ENCODE measurements around the gene EIF4A3. TPM values are rescaled to one million over a fixed set of nuclear protein-coding genes. Genes with fewer than 3 reads are reported as not detected.

Gene EIF4A3
- polyA plus RNA-seq, 1 of the 3 experiments (the other 2 are of a cell fraction) = 335 TPM

- CTCF ChIA-PET = interaction anchor here (0.6 to 1.8 kb wide), 3 partner anchors 24 to 208 kb away, joined by 3 to 5 read pairs (median 3); no protein-coding TSS in a partner anchor
- 78% methylated on average over 21 of the region's 21 CpGs for WGBS (ENCODE audit: low lambda C conversion rate)
These were observed 31.2 kb upstream of the EIF4A3 start for GRCh38 chr17:80177986-80178595.

GRCh38 chr17:80176757-80177156 lies 29.8 kb upstream of the EIF4A3 start:
- DNase-seq = no peak
- Histone ChIP-seq H3K27me3 (ENCODE audit: insufficient read depth) (peaks cover 4% of the 10 kb centered on the region; the same call in 1 of the 2 replicates), H3K36me3 (replicated peaks in 1 of 2; ENCODE audit: control insufficient read depth in 1 of 2, insufficient read depth in 2 of 2, low read length in 1 of 2) (no peaks in the 10 kb centered on the region), H3K4me3 (ENCODE audit: low read depth in 2 of 2, low read length in 1 of 2) (no peak overlapping the region), H3K79me2 (ENCODE audit: insufficient read depth) (no peaks in the 10 kb centered on the region), H3K9me2 (no peaks in the 10 kb centered on the region), H3F3A (replicated peaks; ENCODE audit: insufficient read depth) (no peaks in the 10 kb centered on the region), H3K9ac (no peak overlapping the region), H2AFZ (ENCODE audit: low read depth) (no peak overlapping the region), H3K4me1 (ENCODE audit: control insufficient read depth in 1 of 2, insufficient read depth in 2 of 2, low read depth in 1 of 2, low read length in 1 of 2) (no peaks in the 10 kb centered on the region), H3K27ac (ENCODE audit: low read depth in 2 of 2, low read length in 1 of 2) (no peak overlapping the region), H3K4me2 (no peak overlapping the region), H3K9me3 (no peaks in the 10 kb centered on the region), H4K20me1 (ENCODE audit: insufficient read depth) (no peaks in the 10 kb centered on the region)
- POLR2A ChIA-PET = no interaction called here
- CTCF ChIA-PET = interaction anchor here (0.6 kb wide), 1 partner anchor 187 kb away, joined by 3 read pairs; no protein-coding TSS in a partner anchor
- WGBS (ENCODE audit: low lambda C conversion rate) = 85% methylated on average over 11 of the region's 11 CpGs
- TF ChIP-seq RFX5 (IDR thresholded peaks at IDR 0.05; ENCODE audit: low read length) (no peak), RCOR1 (IDR thresholded peaks at IDR 0.05; ENCODE audit: low read length) (no peak), EP300 (IDR thresholded peaks at IDR 0.05; ENCODE audit: borderline replicate concordance in 1 of 2, low read depth in 1 of 2, low read length in 1 of 2) (no peak), IRF3 (IDR thresholded peaks at IDR 0.05; ENCODE audit: low read depth, low read length) (no peak), YY1 (IDR thresholded peaks at IDR 0.05; ENCODE audit: low read depth) (no peak), SMC3 (IDR thresholded peaks at IDR 0.05; ENCODE audit: low read depth, low read length) (no peak)

More at GRCh38 chr17:80177986-80178595, 31.2 kb upstream of the EIF4A3 start:
- Histone ChIP-seq H3K4me2 (no peak overlapping the region), H3K27ac (ENCODE audit: low read depth in 2 of 2, low read length in 1 of 2) (no peak overlapping the region), H3K4me1 (ENCODE audit: control insufficient read depth in 1 of 2, insufficient read depth in 2 of 2, low read depth in 1 of 2, low read length in 1 of 2) (no peaks in the 10 kb centered on the region), H3K4me3 (ENCODE audit: low read depth in 2 of 2, low read length in 1 of 2) (no peak overlapping the region), H3F3A (replicated peaks; ENCODE audit: insufficient read depth) (no peaks in the 10 kb centered on the region), H2AFZ (ENCODE audit: low read depth) (no peak overlapping the region), H3K27me3 (ENCODE audit: insufficient read depth) (0 out of 2 replicates have a peak, but pooled peaks cover 4% of the 10 kb centered on the region), H3K9ac (no peak overlapping the region), H4K20me1 (ENCODE audit: insufficient read depth) (no peaks in the 10 kb centered on the region), H3K36me3 (replicated peaks in 1 of 2; ENCODE audit: control insufficient read depth in 1 of 2, insufficient read depth in 2 of 2, low read length in 1 of 2) (no peaks in the 10 kb centered on the region), H3K9me2 (no peaks in the 10 kb centered on the region), H3K79me2 (ENCODE audit: insufficient read depth) (no peaks in the 10 kb centered on the region), H3K9me3 (no peaks in the 10 kb centered on the region)
- no peak for DNase-seq
- TF ChIP-seq TCF12 (IDR thresholded peaks at IDR 0.05) (no peak), MEF2A (IDR thresholded peaks at IDR 0.05; ENCODE audit: borderline replicate concordance, low read depth) (no peak)
- POLR2A ChIA-PET = no interaction called here

GRCh38 chr17:80173916-80174315 lies 27.0 kb upstream of the EIF4A3 start:
- no peaks in the 10 kb centered on the region for H3K36me3 ChIP-seq (replicated peaks in 1 of 2; ENCODE audit: control insufficient read depth in 1 of 2, insufficient read depth in 2 of 2, low read length in 1 of 2)
- no peaks in the 10 kb centered on the region for H3F3A ChIP-seq (replicated peaks; ENCODE audit: insufficient read depth)
- no peaks in the 10 kb centered on the region for H3K9me2 ChIP-seq
- WGBS (ENCODE audit: low lambda C conversion rate) = 85% methylated on average over 6 of the region's 6 CpGs
- H4K20me1 ChIP-seq (ENCODE audit: insufficient read depth) = no peaks in the 10 kb centered on the region
- no peak for DNase-seq
- no peak overlapping the region for H3K4me2 ChIP-seq
- no peaks in the 10 kb centered on the region for H3K79me2 ChIP-seq (ENCODE audit: insufficient read depth)
- H3K9me3 ChIP-seq = no peaks in the 10 kb centered on the region
- H3K27ac ChIP-seq (ENCODE audit: low read depth in 2 of 2, low read length in 1 of 2) = no peak overlapping the region
- no peak overlapping the region for H2AFZ ChIP-seq (ENCODE audit: low read depth)
- ChIA-PET CTCF (interaction anchor here (0.8 kb wide), 1 partner anchor 72 kb away, joined by 3 read pairs; the partner anchor contains the start of gene GAA), POLR2A (no interaction called here)
- no peaks in the 10 kb centered on the region for H3K4me1 ChIP-seq (ENCODE audit: control insufficient read depth in 1 of 2, insufficient read depth in 2 of 2, low read depth in 1 of 2, low read length in 1 of 2)
- H3K27me3 ChIP-seq (ENCODE audit: insufficient read depth) = peaks cover 4% of the 10 kb centered on the region
- no peak overlapping the region for H3K9ac ChIP-seq
- H3K4me3 ChIP-seq (ENCODE audit: low read depth in 2 of 2, low read length in 1 of 2) = no peak overlapping the region
- TF ChIP-seq FOSL2 (IDR thresholded peaks at IDR 0.05; ENCODE audit: borderline replicate concordance, low read depth) (no peak), REST (IDR thresholded peaks at IDR 0.05; ENCODE audit: low read depth, low read length) (no peak), POLR2AphosphoS5 (IDR thresholded peaks at IDR 0.05; ENCODE audit: low read depth, low read length) (no peak), FOXJ3 (CRISPR knock-in tag; IDR thresholded peaks at IDR 0.05) (no peak)
